HG03039 (cell line): ENCODE results near the gene PGAM2.

ENCODE experiments used
- ATAC-seq: cut with Tn5 transposase; IDR thresholded peaks from one replicate; pipeline ENCODE4 v1.9.1; 2021; ENCODE audit warnings: mild to moderate bottlenecking, moderate library complexity; ENCODE audit not compliant: unreplicated experiment

The PGAM2 gene

DNA sequence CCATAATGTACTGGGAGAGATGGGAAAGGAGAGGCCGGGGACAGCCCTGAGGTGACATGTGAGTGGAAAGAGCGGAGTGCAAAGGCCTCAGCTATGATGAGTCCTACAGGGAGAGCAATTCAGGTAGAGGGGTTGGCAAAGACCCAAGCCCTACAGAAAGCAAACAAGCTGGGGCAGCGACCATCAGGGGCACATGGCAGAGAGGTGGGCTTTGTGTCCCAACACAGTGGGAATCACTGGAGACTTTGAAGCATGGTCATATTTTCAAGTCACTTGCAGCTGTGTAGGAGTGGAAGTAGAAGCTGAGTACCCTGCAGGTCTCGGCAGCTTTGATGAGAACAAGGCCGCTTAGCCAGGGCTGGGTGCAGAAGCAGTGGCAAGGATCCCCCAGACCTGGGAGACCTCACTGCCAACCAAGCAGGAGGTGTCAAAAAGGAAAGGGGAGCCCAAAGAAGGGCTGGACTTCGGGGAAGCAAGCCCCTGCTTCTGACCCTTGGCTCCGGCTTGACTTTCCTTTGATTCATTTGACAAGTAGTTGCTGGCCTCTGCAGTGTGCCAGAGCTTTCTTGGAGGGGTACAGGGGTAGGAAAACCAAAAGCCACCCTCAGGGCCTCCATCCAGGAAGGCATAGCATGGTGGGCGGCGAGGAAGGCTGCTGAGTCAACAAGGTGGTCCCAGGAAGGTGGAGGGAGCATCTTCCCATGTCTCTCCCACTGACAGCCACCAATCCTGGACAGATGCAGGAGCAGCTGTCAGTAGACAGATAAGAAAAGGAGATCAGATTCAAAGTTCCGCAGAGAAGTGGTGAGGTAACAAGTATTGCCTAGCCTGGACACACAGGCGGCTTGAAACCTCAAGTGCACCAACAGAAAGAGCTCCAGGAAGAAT lies 1.9 kb upstream of the PGAM2 start:
- ATAC-seq: no peak

DNA sequence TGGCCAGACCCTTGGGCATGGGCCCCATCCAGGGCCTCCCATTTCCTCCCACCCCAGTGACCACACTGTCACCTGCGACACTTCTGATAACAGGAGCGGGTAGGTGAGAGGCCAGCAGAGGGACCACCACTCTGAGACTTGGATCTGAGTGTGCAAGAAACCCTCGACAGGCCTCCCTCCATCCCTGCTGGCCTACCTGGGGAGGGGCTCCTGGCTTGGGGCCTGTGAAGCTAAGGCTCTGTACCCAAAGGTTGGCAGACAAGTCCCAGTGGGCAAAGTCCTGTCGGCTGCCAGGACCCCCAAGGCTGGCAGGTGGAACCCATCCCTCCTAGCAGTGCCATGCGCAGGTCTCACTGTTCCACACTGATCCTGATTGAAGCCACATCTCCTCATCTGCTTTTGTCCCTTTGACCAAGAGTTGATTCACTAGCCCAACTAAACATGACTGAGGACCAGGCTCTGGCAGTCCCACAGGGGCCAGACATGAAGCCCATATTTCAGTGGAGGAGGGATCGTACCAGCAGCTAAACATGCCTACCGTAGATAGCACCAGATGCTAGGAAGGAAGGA lies 1.2 kb upstream of the PGAM2 start:
- ATAC-seq: no peak

DNA sequence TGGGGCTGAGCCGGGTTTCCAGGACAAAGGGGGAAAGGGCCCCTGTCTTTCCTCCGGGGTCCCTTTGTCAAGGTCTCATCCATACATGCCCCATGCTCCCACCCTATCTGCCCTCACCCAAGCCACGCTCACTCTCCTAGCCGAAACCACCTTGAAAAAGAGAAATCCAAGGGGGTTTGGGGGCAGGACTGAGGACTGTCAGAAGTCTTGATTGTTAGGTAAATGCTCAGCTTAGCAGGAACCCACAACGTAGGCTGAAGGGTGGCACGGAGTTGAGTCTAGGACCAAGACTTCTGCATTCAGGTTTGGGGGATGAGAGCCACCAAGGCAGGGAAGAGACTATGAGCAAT lies 719 bp upstream of the PGAM2 start:
- no peak for ATAC-seq

- no peak for ATAC-seq
Observed at GRCh38 chr7:44064791-44065430, 456 bp downstream of the PGAM2 start.

- ATAC-seq: no peak
Observed at GRCh38 chr7:44063894-44064651, 1.3 kb downstream of the PGAM2 start.

- ATAC-seq: no peak
Observed at GRCh38 chr7:44063547-44063893, 1.8 kb downstream of the PGAM2 start.

DNA sequence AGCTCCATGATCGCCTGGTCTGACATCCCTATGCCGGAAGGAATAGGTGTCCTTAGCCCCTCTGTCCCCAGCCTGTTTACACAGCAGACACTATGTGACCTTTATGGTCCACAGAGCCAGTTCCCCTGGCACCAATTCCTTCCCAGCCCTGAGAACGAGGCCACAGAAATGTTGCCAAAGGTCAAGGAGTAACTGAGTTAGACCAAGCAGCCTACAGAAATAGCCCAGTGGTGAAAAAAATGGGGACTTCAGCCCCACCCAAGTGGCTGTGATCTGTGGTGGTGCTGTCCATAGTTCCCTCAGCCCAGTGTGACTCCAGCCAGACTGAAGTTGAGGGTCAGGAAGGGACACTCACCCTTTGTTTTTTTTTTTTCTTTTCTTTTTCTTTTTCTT lies 2.5 kb downstream of the PGAM2 start:
- no peak for ATAC-seq

DNA sequence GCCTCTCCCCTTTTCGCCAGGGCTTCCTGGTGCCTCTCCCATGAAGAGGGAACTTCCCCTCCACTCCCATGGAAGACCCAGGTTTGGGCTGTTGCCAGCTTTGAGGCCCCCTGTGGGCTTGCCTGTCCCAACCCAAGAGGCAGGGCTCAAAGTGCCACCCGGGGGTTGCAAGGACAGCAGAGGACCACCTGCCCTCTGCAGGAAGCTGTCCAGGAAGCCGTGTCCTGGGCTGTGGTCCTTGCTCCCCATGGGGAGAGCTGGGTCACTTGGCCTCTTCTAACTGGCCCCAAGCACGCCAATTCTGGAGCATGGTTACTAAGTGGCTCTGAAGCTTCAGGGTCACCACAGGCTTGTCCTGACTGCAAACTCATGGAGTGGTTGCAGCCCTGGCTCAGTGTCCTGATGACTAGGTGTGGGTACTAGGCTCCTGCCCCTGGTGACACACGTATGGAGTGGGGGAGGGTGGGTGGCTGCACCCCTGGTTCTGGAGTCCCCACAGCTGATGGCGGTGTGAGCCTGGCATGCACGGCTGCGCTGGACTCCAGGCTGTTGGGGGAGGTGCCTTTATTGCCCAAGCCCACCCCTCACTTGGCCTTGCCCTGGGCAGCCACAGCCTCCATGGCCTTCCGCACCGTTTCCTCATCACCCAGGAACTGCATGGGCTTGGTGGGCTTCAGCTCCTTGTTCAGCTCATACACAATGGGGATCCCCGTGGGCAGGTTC lies 3.0 kb downstream of the PGAM2 start:
- no peak for ATAC-seq

- no peak for ATAC-seq
Observed at GRCh38 chr7:44061645-44062179, 3.7 kb downstream of the PGAM2 start.

DNA sequence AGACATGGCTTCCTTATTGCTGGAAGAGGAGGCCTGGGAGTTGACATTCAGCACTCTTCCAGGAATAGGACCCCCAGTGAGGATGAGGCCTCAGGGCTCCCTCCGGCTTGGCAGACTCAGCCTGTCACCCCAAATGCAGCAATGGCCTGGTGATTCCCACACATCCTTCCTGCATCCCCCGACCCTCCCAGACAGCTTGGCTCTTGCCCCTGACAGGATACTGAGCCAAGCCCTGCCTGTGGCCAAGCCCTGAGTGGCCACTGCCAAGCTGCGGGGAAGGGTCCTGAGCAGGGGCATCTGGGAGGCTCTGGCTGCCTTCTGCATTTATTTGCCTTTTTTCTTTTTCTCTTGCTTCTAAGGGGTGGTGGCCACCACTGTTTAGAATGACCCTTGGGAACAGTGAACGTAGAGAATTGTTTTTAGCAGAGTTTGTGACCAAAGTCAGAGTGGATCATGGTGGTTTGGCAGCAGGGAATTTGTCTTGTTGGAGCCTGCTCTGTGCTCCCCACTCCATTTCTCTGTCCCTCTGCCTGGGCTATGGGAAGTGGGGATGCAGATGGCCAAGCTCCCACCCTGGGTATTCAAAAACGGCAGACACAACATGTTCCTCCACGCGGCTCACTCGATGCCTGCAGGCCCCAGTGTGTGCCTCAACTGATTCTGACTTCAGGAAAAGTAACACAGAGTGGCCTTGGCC lies 4.3 kb downstream of the PGAM2 start:
- no peak for ATAC-seq

DNA sequence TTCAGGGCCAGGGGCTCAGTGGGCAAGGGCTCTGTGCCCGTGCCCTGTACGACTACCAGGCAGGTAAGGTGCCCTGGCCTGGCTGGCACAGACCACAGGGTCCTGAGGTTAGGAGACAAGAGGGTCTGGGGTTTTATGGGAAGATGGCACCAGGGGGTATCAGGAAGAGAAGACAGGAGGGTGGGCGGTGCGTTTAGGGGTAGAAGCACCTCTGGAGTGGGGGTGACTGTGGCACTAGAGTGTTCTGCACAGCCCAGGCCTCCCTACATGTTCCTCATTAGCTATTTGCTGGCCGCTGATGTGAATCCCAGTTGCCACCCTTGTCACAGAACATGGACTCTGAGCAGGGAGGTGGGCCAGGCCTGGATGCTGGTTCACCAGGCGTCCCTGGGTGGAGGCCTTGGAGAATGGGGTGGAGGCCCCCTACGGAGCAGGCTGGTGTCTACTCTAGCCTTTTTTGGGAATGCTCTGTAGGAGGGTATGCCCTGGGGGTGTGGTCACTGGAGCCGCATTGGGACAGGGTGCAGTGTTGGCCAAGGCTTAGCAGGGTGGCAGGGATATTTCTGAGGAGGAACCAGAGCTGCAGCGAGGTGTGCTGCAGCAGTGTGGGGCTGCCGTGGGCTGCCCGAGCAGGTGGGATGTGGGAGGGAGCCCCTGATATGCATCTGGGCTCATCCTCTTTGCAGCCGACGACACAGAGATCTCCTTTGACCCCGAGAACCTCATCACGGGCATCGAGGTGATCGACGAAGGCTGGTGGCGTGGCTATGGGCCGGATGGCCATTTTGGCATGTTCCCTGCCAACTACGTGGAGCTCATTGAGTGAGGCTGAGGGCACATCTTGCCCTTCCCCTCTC lies 5.0 kb downstream of the PGAM2 start:
- ATAC-seq: no peak

DNA sequence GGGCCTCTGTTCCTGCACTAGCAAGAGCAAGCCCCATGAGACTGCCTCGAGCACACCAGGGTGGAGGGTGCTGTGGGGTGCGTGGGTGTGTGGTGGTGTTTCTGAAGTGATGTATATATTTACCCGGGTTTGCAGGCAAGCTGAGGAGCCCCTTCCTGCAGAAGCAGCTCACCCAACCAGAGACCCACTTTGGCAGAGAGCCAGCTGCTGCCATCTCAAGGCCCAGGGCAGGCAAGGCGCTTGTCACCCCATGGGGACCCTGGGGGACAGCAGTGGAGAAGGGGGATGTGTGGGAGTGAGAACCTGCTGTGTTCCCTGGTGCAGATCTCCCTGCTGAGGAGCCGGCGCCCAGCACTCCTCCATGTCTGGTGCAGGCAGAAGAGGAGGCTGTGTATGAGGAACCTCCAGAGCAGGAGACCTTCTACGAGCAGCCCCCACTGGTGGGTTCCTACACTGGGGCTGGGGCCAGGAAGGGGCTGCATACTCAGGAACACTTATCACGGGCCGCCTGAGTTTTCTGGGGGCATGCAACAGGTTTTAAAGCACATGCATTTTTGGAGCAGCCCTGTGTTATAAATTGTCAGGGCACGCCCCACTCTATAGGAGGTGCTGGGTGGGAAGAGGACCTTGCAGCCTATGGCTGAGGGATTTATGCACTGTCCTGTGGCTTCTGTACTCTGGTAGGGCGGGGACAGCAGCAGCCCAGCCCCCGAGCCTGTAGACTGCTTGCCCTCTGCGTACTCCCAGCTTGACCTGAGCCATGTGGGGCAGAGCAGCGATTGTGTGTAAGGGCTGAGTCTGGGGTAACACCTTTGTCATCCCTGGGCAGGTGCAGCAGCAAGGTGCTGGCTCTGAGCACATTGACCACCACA lies 5.9 kb downstream of the PGAM2 start:
- ATAC-seq: no peak

DNA sequence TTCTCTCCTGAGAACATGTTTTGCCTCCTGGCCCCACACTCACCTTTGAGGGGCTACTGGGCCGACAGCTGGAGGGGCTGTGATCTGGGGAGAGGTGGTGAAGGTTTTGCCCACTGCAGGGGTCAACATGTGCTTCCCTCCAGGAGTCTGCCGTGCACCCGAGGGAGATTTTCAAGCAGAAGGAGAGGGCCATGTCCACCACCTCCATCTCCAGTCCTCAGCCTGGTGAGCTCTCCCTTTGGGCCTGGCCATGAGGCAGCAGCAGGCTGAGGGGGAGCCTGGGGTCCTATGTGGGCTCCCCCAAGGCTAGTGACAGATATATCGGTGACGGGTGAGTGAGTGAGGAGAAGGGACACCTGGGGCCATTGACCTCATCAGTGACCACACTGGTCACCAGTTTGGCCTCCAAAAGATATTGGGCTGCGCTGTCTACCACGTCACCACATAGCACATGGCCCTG lies 6.6 kb downstream of the PGAM2 start:
- no peak for ATAC-seq

GRCh38 chr7:44057849-44058758 lies 7.3 kb downstream of the PGAM2 start:
- no peak for ATAC-seq

GRCh38 chr7:44057181-44057848 lies 8.1 kb downstream of the PGAM2 start:
- no peak for ATAC-seq

DNA sequence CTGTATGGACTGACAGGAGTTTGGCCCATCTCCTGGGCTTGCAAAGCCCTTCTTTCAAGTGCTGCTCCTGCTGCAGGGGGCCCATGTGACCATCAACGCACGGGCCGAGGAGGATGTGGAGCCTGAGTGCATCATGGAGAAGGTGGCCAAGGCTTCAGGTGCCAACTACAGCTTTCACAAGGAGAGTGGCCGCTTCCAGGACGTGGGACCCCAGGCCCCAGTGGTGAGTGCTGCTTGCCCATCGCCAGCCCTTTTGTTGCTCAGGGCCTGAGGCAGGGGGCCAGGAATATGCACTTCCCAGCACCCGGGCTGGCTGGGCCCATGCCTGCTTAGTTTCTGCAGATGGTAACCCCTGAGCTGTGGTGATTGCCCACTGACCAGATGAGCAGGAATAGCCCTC lies 8.7 kb downstream of the PGAM2 start:
- no peak for ATAC-seq
